HCT116 (cell line): ENCODE data around the gene BMF. TPM values are rescaled to one million over a fixed set of nuclear protein-coding genes. Genes with fewer than 3 reads are reported as not detected.

Source experiments
- ATAC-seq: fragments of 200-7000 bp; cut with Tn5 transposase; 2 replicates; pipeline ENCODE4 v1.9.1; 2020; ENCODE audit warnings: mild to moderate bottlenecking, moderate library complexity
- BruUV-seq: library from RNA; stranded (reverse); fragments of 400-500 nt; replicated peaks from 2 replicates; lab custom pipeline; 2021; lab: Mats Ljungman, UMichigan
- CTCF ChIA-PET: fragments of 300-600 bp; sonication (Branson Sonifier 250); formaldehyde crosslinking; loops from one replicate; lab custom pipeline; 2021; ENCODE audit warnings: antibody characterized with exemption; lab: Charles Lee
- POLR2A ChIA-PET: fragments of 300-600, 350-600 bp; sonication (Branson Sonifier 250); formaldehyde crosslinking; loops from one replicate; lab custom pipeline; 2021; ENCODE audit warnings: antibody characterized with exemption; lab: Charles Lee
- RAD21 ChIA-PET, 2 experiments: fragments of 300-600 bp; sonication (Branson Sonifier 250); formaldehyde crosslinking; loops; one replicate each; lab custom pipeline; 2023; ENCODE audit warnings: low total read pairs in 2 of 2; ENCODE audit not compliant: uncharacterized antibody in 2 of 2, unreplicated experiment in 2 of 2, low non-redundant PET in 1 of 2; lab: Charles Lee
- DNase-seq: peaks from one replicate; pipeline ENCODE4 v3.0.0-alpha.2; 2010; ENCODE audit warnings: low read depth, low spot score
- H2AFZ ChIP-seq: fragments of 200-600 bp; shearing (Covaris generic), sonication (generic); 2 replicates; pipeline ENCODE4 v1.6.1; 2017; ENCODE audit warnings: low read depth, mixed run types, mixed read lengths, antibody characterized with exemption, low read length; ENCODE audit not compliant: poor library complexity, severe bottlenecking
- H3K27ac ChIP-seq: 2 replicates; pipeline ENCODE4 v1.5.1; 2012; ENCODE audit warnings: low read depth, low read length
- H3K27me3 ChIP-seq: fragments of 200-600 bp; sonication (generic); 2 replicates; pipeline ENCODE4 v1.6.1; 2016; ENCODE audit warnings: mixed run types, low read length, mixed read lengths; ENCODE audit not compliant: insufficient read depth
- H3K36me3 ChIP-seq, 2 experiments: fragments of 200-500 bp in 1 of 2; fragments of 200-600 bp in 1 of 2; sonication (Bioruptor generic) in 1 of 2; sonication (generic) in 1 of 2; 2 replicates each; pipeline versions ENCODE4 v1.5.1 to v1.6.1; 2014 to 2016; ENCODE audit warnings: low read length in 2 of 2, inconsistent platforms in 1 of 2, mixed read lengths in 1 of 2, mixed run types in 1 of 2; ENCODE audit not compliant: insufficient read depth in 2 of 2, control insufficient read depth in 1 of 2
- H3K4me1 ChIP-seq, 2 experiments: fragments of 200-600 bp in 1 of 2; sonication (generic) in 1 of 2; 2 replicates each; pipeline versions ENCODE4 v1.5.1 to v1.6.1; 2012 to 2017; ENCODE audit warnings: low read length in 2 of 2, inconsistent platforms in 1 of 2, mild to moderate bottlenecking in 1 of 2, mixed read lengths in 1 of 2, mixed run types in 1 of 2, moderate library complexity in 1 of 2; ENCODE audit not compliant: insufficient read depth in 2 of 2, control insufficient read depth in 1 of 2
- H3K4me2 ChIP-seq: fragments of 200-600 bp; sonication (generic); 2 replicates; pipeline ENCODE4 v1.6.1; 2017; ENCODE audit warnings: mixed run types, low read length, mixed read lengths
- H3K4me3 ChIP-seq, 2 experiments: fragments of 200-600 bp in 1 of 2; sonication (generic) in 1 of 2; replicated peaks in 1 of 2; 2 replicates each; pipeline ENCODE4 v1.5.1; 2011 to 2016; ENCODE audit warnings: low read length in 2 of 2, control low read depth in 1 of 2, low read depth in 1 of 2, mild to moderate bottlenecking in 1 of 2, mixed read lengths in 1 of 2, mixed run types in 1 of 2
- H3K79me2 ChIP-seq: fragments of 200-600 bp; sonication (generic); 2 replicates; pipeline ENCODE4 v1.6.1; 2017; ENCODE audit warnings: mild to moderate bottlenecking, mixed run types, low read length, moderate library complexity, mixed read lengths; ENCODE audit not compliant: insufficient read depth
- H3K9ac ChIP-seq: fragments of 200-600 bp; sonication (generic); 2 replicates; pipeline ENCODE4 v1.6.1; 2016; ENCODE audit warnings: low read length, mixed read lengths
- H3K9me2 ChIP-seq: fragments of 200-600 bp; sonication (generic), shearing (Covaris generic); 2 replicates; pipeline ENCODE4 v1.6.1; 2017; ENCODE audit warnings: mixed run types, mild to moderate bottlenecking, moderate library complexity; ENCODE audit not compliant: insufficient read depth
- H3K9me3 ChIP-seq, 2 experiments: fragments of 200-500 bp in 1 of 2; fragments of 200-600 bp in 1 of 2; sonication (Bioruptor generic) in 1 of 2; sonication (generic) in 1 of 2; 2 replicates each; pipeline ENCODE4 v1.6.1; 2014 to 2017; ENCODE audit warnings: low read length in 2 of 2, mixed read lengths in 2 of 2, inconsistent platforms in 1 of 2, low read depth in 1 of 2, mild to moderate bottlenecking in 1 of 2, mixed run types in 1 of 2, moderate library complexity in 1 of 2; ENCODE audit not compliant: control insufficient read depth in 1 of 2, insufficient read depth in 1 of 2
- H4K20me1 ChIP-seq: fragments of 200-600 bp; sonication (generic), shearing (Covaris generic); 2 replicates; pipeline ENCODE4 v1.6.1; 2017; ENCODE audit warnings: mixed run types, mild to moderate bottlenecking, moderate library complexity; ENCODE audit not compliant: insufficient read depth
- ATF3 ChIP-seq: IDR thresholded peaks from 2 replicates; pipeline ENCODE4 v1.6.1; 2012
- CBX3 ChIP-seq: IDR thresholded peaks from 2 replicates; pipeline ENCODE4 v1.6.1; 2012; ENCODE audit warnings: low read depth
- CEBPB ChIP-seq: IDR thresholded peaks from 2 replicates; pipeline ENCODE4 v1.6.1; 2012; ENCODE audit warnings: low read depth
- CTCF ChIP-seq, 3 experiments: fragments of 200-600 bp in 1 of 3; sonication (generic) in 1 of 3; IDR thresholded peaks in 2 of 3; conservative IDR thresholded peaks in 1 of 3; 2 replicates each; pipeline ENCODE4 v1.5.1; 2012 to 2017; ENCODE audit warnings: low read depth in 2 of 3, low read length in 2 of 3, antibody characterized with exemption in 1 of 3, borderline replicate concordance in 1 of 3, control low read depth in 1 of 3, mild to moderate bottlenecking in 1 of 3, mixed read lengths in 1 of 3, mixed run types in 1 of 3, moderate library complexity in 1 of 3; ENCODE audit not compliant: insufficient read depth in 1 of 3
- ELF1 ChIP-seq: IDR thresholded peaks from 2 replicates; pipeline ENCODE4 v1.6.1; 2012; ENCODE audit warnings: low read depth, borderline replicate concordance
- JUND ChIP-seq: IDR thresholded peaks from 2 replicates; pipeline ENCODE4 v1.6.1; 2012
- POLR2AphosphoS5 ChIP-seq: IDR thresholded peaks from 2 replicates; pipeline ENCODE4 v1.6.1; 2011; ENCODE audit warnings: mild to moderate bottlenecking, low read depth, low read length, moderate library complexity
- RAD21 ChIP-seq: IDR thresholded peaks from 2 replicates; pipeline ENCODE4 v1.6.1; 2012; ENCODE audit warnings: low read depth, mild to moderate bottlenecking
- SIN3A ChIP-seq: IDR thresholded peaks from 2 replicates; pipeline ENCODE4 v1.6.1; 2012; ENCODE audit warnings: low read depth
- ZBTB33 ChIP-seq: IDR thresholded peaks from 2 replicates; pipeline ENCODE4 v1.6.1; 2011; ENCODE audit warnings: mild to moderate bottlenecking, low read length, moderate library complexity; ENCODE audit not compliant: insufficient replicate concordance; ENCODE audit errors: extremely low read depth
- intact Hi-C: fragments of 100-400 bp; cut with micrococcal nuclease; formaldehyde crosslinking; loops from 2 replicates; pipeline ENCODE4 v1.10.0; 2022
- total RNA-seq: library from RNA; stranded (reverse); gene quantifications from one replicate; pipeline ENCODE4 v1.2.1, GENCODE V29; 2021; ENCODE audit not compliant: unreplicated experiment

BMF gene
- total RNA-seq, 1 experiment from 2014 or later = 1.0 TPM

- 0 out of 2 replicates have a peak, but pooled peaks have one; percentile 47 for TF ChIP-seq SIN3A
- no peak for TF ChIP-seq ATF3
- peak; percentile 76; the same call in 1 of the 2 replicates for TF ChIP-seq CBX3
- TF ChIP-seq, all 23 proteins: peak for 10
Measured at GRCh38 chr15:40069178-40070165, 39.2 kb downstream of the BMF start (continued).

GRCh38 chr15:40067921-40068624, 40.6 kb downstream of the BMF start:
- intact Hi-C loops = no loop called here
- TF ChIP-seq RAD21 (no peak), CEBPB (no peak), JUND (no peak), POLR2AphosphoS5 (no peak), CTCF (IDR thresholded peaks at IDR 0.05 in 2 of 3, conservative IDR thresholded peaks at IDR 0.05 in 1 of 3; ENCODE audit: borderline replicate concordance in 1 of 3, insufficient read depth in 1 of 3, low read depth in 2 of 3, low read length in 2 of 3) (no peak), ELF1 (no peak), ZBTB33 (no peak)
- Histone ChIP-seq H3K4me1 (peaks cover 18 to 33% of the 10 kb centered on the region in 2 experiments), H3K9me2 (no peaks in the 10 kb centered on the region), H3K36me3 (no peaks in the 10 kb centered on the region), H3K79me2 (no peaks in the 10 kb centered on the region), H3K27me3 (no peaks in the 10 kb centered on the region), H3K4me2 (peak overlapping the region; percentile 72; the same call in 1 of the 2 replicates), H3K4me3 (no peak overlapping the region), H2AFZ (no peak overlapping the region), H3K27ac (no peak overlapping the region), H4K20me1 (no peaks in the 10 kb centered on the region), H3K9me3 (no peaks in the 10 kb centered on the region), H3K9ac (no peak overlapping the region)
- ChIA-PET POLR2A (no interaction called here), RAD21 (no interaction called here), CTCF (no interaction called here)
- DNase-seq (no peak), ATAC-seq (no peak)
- BruUV-seq = no TSS peak
